A549 (cell line): ENCODE results near the gene PPP2R2D.

Experiments
- EP300 ChIP-seq, 2 experiments: fragments of >200 bp; sonication (Bioruptor Twin); formaldehyde crosslinking; IDR thresholded peaks; 2 replicates in 1 of 2; 3 replicates in 1 of 2; pipeline ENCODE4 v1.6.1; 2016 to 2017
- TF ChIP-seq, protein P1 (sequence below): fragments of 250-450 bp; sonication (Bioruptor Pico); IDR thresholded peaks from 2 replicates; pipeline ENCODE4 v1.5.0; 2021; ENCODE audit warnings: mild to moderate bottlenecking, moderate library complexity, borderline replicate concordance

- TF ChIP-seq, protein P1, sequence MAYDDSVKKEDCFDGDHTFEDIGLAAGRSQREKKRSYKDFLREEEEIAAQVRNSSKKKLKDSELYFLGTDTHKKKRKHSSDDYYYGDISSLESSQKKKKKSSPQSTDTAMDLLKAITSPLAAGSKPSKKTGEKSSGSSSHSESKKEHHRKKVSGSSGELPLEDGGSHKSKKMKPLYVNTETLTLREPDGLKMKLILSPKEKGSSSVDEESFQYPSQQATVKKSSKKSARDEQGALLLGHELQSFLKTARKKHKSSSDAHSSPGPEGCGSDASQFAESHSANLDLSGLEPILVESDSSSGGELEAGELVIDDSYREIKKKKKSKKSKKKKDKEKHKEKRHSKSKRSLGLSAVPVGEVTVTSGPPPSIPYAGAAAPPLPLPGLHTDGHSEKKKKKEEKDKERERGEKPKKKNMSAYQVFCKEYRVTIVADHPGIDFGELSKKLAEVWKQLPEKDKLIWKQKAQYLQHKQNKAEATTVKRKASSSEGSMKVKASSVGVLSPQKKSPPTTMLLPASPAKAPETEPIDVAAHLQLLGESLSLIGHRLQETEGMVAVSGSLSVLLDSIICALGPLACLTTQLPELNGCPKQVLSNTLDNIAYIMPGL (CRISPR knock-in tag) = no peak
- TF ChIP-seq EP300 (IDR thresholded peaks at IDR 0.05) = no peak
These were observed 986 bp upstream of the PPP2R2D start for GRCh38 chr10:131899695-131900349.
